ENCODE results near the gene NKAIN2. TPM values are rescaled to one million over a fixed set of nuclear protein-coding genes. Genes with fewer than 3 reads are reported as not detected.
"Not testable (repeated sequence)": the region's sequence is repeated elsewhere in the genome, so short reads cannot be mapped to it uniquely, and the experiment has no call there.

The NKAIN2 gene
- total and polyA plus RNA-seq, 7 donors: under 0.01 to 4.4 (median 0.75) TPM; not detected in 1

DNA sequence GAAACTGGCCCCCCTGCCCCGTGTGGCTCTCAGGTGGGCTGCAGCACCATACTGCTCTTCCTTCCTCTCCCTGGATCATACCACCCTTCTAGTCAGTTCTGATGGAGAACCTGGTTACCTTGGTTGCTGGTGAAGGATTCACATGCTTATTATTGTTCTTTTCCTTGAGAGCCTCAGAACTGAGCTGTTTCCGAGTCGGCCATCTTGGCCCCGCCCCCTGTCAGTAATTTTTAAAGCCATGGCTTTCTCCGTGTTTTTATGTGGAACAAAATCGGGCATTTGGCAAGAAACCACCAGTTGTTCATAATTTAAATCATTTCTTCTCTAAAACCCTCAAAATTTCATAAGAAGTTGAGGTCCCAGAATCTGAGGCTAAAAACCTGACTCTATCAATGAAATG is 493.8 kb downstream of the NKAIN2 start:
- Histone ChIP-seq H3K27me3 (no peaks in the 10 kb centered on the region), H3K4me3 (no peak overlapping the region), H3K4me1 (no peaks in the 10 kb centered on the region), H3K36me3 (no peaks in the 10 kb centered on the region), H3K27ac (no peak overlapping the region), H3K9me3 (no peaks in the 10 kb centered on the region)
- intact Hi-C loops (cut with DNase I): no loop called here
- 87 to 93% methylated on average over 6 of the region's 6 CpGs for WGBS, 2 donors
- TF ChIP-seq EP300 (IDR thresholded peaks at IDR 0.05) (no peak), POLR2AphosphoS5 (IDR thresholded peaks at IDR 0.05) (no peak), POLR2A (IDR thresholded peaks at IDR 0.05) (no peak)
- TF ChIP-seq, protein P1, sequence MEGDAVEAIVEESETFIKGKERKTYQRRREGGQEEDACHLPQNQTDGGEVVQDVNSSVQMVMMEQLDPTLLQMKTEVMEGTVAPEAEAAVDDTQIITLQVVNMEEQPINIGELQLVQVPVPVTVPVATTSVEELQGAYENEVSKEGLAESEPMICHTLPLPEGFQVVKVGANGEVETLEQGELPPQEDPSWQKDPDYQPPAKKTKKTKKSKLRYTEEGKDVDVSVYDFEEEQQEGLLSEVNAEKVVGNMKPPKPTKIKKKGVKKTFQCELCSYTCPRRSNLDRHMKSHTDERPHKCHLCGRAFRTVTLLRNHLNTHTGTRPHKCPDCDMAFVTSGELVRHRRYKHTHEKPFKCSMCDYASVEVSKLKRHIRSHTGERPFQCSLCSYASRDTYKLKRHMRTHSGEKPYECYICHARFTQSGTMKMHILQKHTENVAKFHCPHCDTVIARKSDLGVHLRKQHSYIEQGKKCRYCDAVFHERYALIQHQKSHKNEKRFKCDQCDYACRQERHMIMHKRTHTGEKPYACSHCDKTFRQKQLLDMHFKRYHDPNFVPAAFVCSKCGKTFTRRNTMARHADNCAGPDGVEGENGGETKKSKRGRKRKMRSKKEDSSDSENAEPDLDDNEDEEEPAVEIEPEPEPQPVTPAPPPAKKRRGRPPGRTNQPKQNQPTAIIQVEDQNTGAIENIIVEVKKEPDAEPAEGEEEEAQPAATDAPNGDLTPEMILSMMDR (IDR thresholded peaks at IDR 0.05): no peak
- no peak for DNase-seq

DNA sequence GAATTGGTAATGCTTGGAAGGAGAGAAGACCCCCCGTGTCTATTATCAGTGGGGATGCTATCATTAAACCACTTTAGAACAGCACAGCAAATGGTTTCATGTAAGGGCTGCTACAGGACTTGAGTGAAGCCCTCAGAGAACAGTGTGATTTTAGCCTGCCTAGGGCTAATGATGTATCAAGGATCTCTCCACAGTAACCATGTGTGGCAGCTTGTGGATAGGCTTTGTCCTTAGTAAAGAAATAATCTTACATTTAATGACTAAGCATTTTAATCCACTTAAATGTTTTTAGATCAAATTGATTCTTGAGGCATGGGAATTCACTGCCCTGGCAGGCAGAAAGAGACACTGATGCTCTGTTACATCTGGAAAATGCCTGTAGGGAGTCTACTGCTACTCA is 495.1 kb downstream of the NKAIN2 start:
- WGBS, 2 donors: 59 to 65% methylated on average over 1 of the region's 1 CpG
- Histone ChIP-seq H3K27ac (no peak overlapping the region), H3K36me3 (no peaks in the 10 kb centered on the region), H3K4me3 (no peak overlapping the region), H3K27me3 (no peaks in the 10 kb centered on the region), H3K9me3 (no peaks in the 10 kb centered on the region), H3K4me1 (no peaks in the 10 kb centered on the region)
- no peak for DNase-seq
- intact Hi-C loops (cut with DNase I): no loop called here
- TF ChIP-seq, protein P1 (IDR thresholded peaks at IDR 0.05): no peak
- TF ChIP-seq POLR2A (IDR thresholded peaks at IDR 0.05) (no peak), EP300 (IDR thresholded peaks at IDR 0.05) (no peak), POLR2AphosphoS5 (IDR thresholded peaks at IDR 0.05) (no peak)

DNA sequence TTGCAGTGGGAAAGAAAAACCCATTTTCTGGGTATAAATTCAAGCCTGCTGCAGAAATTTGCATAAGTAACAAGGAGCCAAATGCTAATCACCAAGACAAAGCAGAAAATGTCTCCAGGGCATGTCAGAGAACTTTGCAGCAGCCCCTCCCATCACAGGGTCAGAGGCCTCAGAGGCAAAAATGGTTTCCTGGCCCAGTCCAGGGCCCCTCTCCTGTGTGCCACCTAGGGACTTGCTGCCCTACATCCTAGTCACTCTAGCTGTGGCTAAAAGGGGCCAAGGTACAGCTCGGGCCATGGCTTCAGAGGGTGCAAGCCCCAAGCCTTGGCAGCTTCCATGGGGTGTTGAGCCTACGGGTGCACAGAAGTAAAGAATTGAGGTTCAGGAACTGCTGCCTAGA is 497.2 kb downstream of the NKAIN2 start:
- H3K4me1 ChIP-seq; H3K9me3 ChIP-seq; H3K27me3 ChIP-seq; intact Hi-C loops (cut with DNase I); H3K36me3 ChIP-seq; H3K27ac ChIP-seq; H3K4me3 ChIP-seq; DNase-seq: not testable (repeated sequence)
- WGBS, 2 donors: 91% methylated on average over 2 of the region's 2 CpGs

DNA sequence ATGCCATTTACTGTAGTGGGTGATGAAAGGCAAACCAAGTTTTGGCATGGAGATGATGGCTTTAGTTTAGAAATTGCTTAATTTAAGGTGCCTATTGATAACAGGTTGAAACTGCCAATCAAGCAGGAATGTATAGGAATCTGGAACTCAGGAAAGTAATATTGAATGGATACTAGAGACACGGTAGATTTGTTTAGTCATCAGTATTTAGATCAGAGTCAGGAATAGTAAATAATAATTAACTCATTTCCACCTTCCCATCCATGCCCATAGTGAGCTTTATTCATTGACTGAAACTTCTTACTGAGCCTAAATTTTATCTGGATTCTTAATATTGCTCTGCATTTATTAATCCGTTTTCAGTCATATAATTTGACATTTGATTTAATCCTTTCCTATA is 500.3 kb downstream of the NKAIN2 start:
- Histone ChIP-seq H3K4me3 (no peak overlapping the region), H3K4me1 (no peaks in the 10 kb centered on the region), H3K9me3 (no peaks in the 10 kb centered on the region), H3K27ac (no peak overlapping the region), H3K27me3 (no peaks in the 10 kb centered on the region), H3K36me3 (no peaks in the 10 kb centered on the region)
- TF ChIP-seq, protein P1 (IDR thresholded peaks at IDR 0.05): no peak
- no peak for TF ChIP-seq POLR2A (IDR thresholded peaks at IDR 0.05)
- TF ChIP-seq EP300 (IDR thresholded peaks at IDR 0.05): no peak
- no peak for TF ChIP-seq POLR2AphosphoS5 (IDR thresholded peaks at IDR 0.05)
- intact Hi-C loops (cut with DNase I): no loop called here
- 80 to 86% methylated on average over 2 of the region's 2 CpGs for WGBS, 2 donors
- DNase-seq: no peak

DNA sequence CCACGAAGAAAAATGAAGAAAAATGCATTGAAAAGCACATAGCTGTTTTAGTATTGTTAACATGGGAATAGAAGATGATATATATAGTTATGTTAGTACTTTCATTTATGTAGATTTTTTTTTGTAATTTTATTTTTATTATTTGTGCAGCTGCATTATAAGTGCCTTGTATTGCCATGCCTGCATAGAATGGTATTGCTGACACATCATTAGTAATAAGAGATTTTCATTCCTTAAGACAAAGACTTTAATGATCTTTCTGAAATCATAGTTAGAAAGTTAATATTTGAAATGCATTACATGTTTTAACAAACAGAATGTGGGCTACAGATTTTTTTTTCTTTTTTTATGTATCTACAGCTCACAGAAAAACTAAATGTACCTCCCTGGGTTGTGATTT is 506.5 kb downstream of the NKAIN2 start:
- intact Hi-C loops (cut with DNase I): no loop called here
- no peaks in the 10 kb centered on the region for H3K36me3 ChIP-seq
- H3K4me3 ChIP-seq: no peak overlapping the region
- H3K27me3 ChIP-seq: no peaks in the 10 kb centered on the region
- no peak overlapping the region for H3K27ac ChIP-seq
- TF ChIP-seq, protein P1 (IDR thresholded peaks at IDR 0.05): no peak
- TF ChIP-seq EP300 (IDR thresholded peaks at IDR 0.05) (no peak), POLR2A (IDR thresholded peaks at IDR 0.05) (no peak), POLR2AphosphoS5 (IDR thresholded peaks at IDR 0.05) (no peak)
- 66 to 75% methylated on average over 1 of the region's 1 CpG for WGBS, 2 donors
- no peaks in the 10 kb centered on the region for H3K9me3 ChIP-seq
- no peaks in the 10 kb centered on the region for H3K4me1 ChIP-seq
- DNase-seq: no peak

All from sigmoid colon (tissue), 7 donors.